CD4-positive, alpha-beta T cell treated with Interleukin-1 beta for 1 hour (primary cell): ENCODE measurements around the gene FBXO21.
"Not testable (repeated sequence)": the region's sequence is repeated elsewhere in the genome, so short reads cannot be mapped to it uniquely, and the experiment has no call there.

Experiments used
- DNase-seq, 2 donors: peaks; one replicate each; pipeline ENCODE4 v3.0.0-alpha.2; 2020 to 2022

FBXO21 gene

GRCh38 chr12:117100851-117101673, 89.2 kb downstream of the FBXO21 start:
- no peak for DNase-seq

GRCh38 chr12:117100251-117100650, 90.0 kb downstream of the FBXO21 start:
- no peak for DNase-seq

- DNase-seq, result peak; percentile 17 to 31
These were observed 91.7 kb downstream of the FBXO21 start for GRCh38 chr12:117098361-117099217.

- no peak for DNase-seq
These were observed 92.3 kb downstream of the FBXO21 start for GRCh38 chr12:117098024-117098360.

GRCh38 chr12:117097159-117097558, 93.1 kb downstream of the FBXO21 start:
- DNase-seq, result no peak

GRCh38 chr12:117096501-117097042, 93.7 kb downstream of the FBXO21 start:
- no peak for DNase-seq

GRCh38 chr12:117095191-117095590, 95.1 kb downstream of the FBXO21 start:
- DNase-seq, result not testable (repeated sequence)

GRCh38 chr12:117093918-117094630, 96.2 kb downstream of the FBXO21 start:
- no peak for DNase-seq

GRCh38 chr12:117093431-117093830, 96.8 kb downstream of the FBXO21 start:
- no peak for DNase-seq

GRCh38 chr12:117092886-117093285, 97.4 kb downstream of the FBXO21 start:
- no peak for DNase-seq

- no peak for DNase-seq
These were observed 97.8 kb downstream of the FBXO21 start for GRCh38 chr12:117092511-117092780.
